Esophagus squamous epithelium (tissue), 5 donors: ENCODE results near the gene CCDC92. TPM values are rescaled to one million over a fixed set of nuclear protein-coding genes. Genes with fewer than 3 reads are reported as not detected.

Source experiments
- DNase-seq: peaks from one replicate; lab custom pipeline; 2025; lab: John Stamatoyannopoulos, UW
- H3K27ac ChIP-seq, 4 donors: fragments of 200-600 bp; sonication (generic); one replicate each; pipeline ENCODE4 v1.5.1; 2016 to 2019; ENCODE audit warnings: mild to moderate bottlenecking in 1 of 4
- H3K27me3 ChIP-seq, 4 donors: fragments of 200-600 bp; sonication (generic); 1 replicate in 3 of 4; 2 replicates in 1 of 4; pipeline versions ENCODE4 v1.5.1 to v1.6.0; 2017 to 2021; ENCODE audit warnings: antibody characterized with exemption in 1 of 4
- H3K36me3 ChIP-seq, 3 donors: fragments of 200-600 bp; sonication (generic); one replicate each; pipeline ENCODE4 v1.5.1; 2016 to 2019
- H3K4me1 ChIP-seq, 3 donors: fragments of 200-600 bp; sonication (generic); one replicate each; pipeline ENCODE4 v1.5.1; 2017 to 2019
- H3K4me3 ChIP-seq, 4 donors: fragments of 200-600 bp; sonication (generic); 1 replicate in 3 of 4; 2 replicates in 1 of 4; pipeline ENCODE4 v1.5.1; 2016 to 2019; ENCODE audit warnings: mild to moderate bottlenecking in 2 of 4, moderate library complexity in 1 of 4
- H3K9me3 ChIP-seq, 3 donors: fragments of 200-600 bp; sonication (generic); one replicate each; pipeline ENCODE4 v1.5.1; 2016 to 2019
- CTCF ChIP-seq, 6 experiments: fragments of 450-650 bp in 4 of 6; fragments of 200-600 bp in 2 of 6; sonication (generic) in 2 of 6; IDR thresholded peaks; one replicate each; pipeline ENCODE4 v1.5.1; 2016 to 2019; ENCODE audit warnings: antibody characterized with exemption in 6 of 6, mild to moderate bottlenecking in 4 of 6, moderate library complexity in 4 of 6
- POLR2A ChIP-seq, 4 donors: fragments of 450-650 bp; IDR thresholded peaks; one replicate each; pipeline ENCODE4 v1.6.1; 2017; ENCODE audit warnings: antibody characterized with exemption in 4 of 4, mild to moderate bottlenecking in 4 of 4, moderate library complexity in 3 of 4
- WGBS, 2 donors: methylation state at CpG; one replicate each; pipeline ENCODE4 v1.1.5; 2018; 5-methylcytosine and 5-hydroxymethylcytosine counted together
- intact Hi-C: fragments of 100-400 bp; cut with DNase I; formaldehyde crosslinking; loops from one replicate; pipeline ENCODE4 v1.15.0; 2022
- total RNA-seq, 4 donors: library from RNA; depleted of rRNA; stranded (reverse); fragments of >200 nt; gene quantifications; one replicate each; pipeline ENCODE4 v1.1.0, GENCODE V29; 2016
- donor health status: DM: yes; HTN: yes; CAD: no.

The CCDC92 gene
- total RNA-seq, 4 donors from 2014 or later: 7.2 to 16.2 (median 11.4) TPM

GRCh38 chr12:124006846-124007713 is 34.4 kb upstream of the CCDC92 start:
- no peak for DNase-seq
- Histone ChIP-seq H3K4me1 (peaks cover 0 to 45% (median 5%) of the 10 kb centered on the region in 3 donors), H3K27ac (no peak overlapping the region), H3K27me3 (no peaks in the 10 kb centered on the region), H3K4me3 (no peak overlapping the region), H3K36me3 (peaks cover 0 to 74% (median under 1%) of the 10 kb centered on the region in 3 donors), H3K9me3 (no peaks in the 10 kb centered on the region)
- WGBS, 2 donors: 71 to 73% methylated on average over 12 of the region's 14 CpGs
- TF ChIP-seq CTCF (IDR thresholded peaks at IDR 0.05) (no peak), POLR2A (IDR thresholded peaks at IDR 0.05) (no peak)
- intact Hi-C loops: no loop called here

GRCh38 chr12:124006085-124006845 is 33.6 kb upstream of the CCDC92 start:
- Histone ChIP-seq H3K9me3 (no peaks in the 10 kb centered on the region), H3K27ac (no peak overlapping the region), H3K27me3 (no peaks in the 10 kb centered on the region), H3K4me1 (peaks cover 0 to 47% (median 5%) of the 10 kb centered on the region in 3 donors), H3K36me3 (peaks cover 0 to 74% (median 0%) of the 10 kb centered on the region in 3 donors), H3K4me3 (no peak overlapping the region)
- no peak for DNase-seq
- intact Hi-C loops: no loop called here
- 61 to 69% methylated on average over 11 of the region's 11 CpGs for WGBS, 2 donors
- TF ChIP-seq POLR2A (IDR thresholded peaks at IDR 0.05): no peak
- no peak for TF ChIP-seq CTCF (IDR thresholded peaks at IDR 0.05)

- peak overlapping the region in 2 of 4 donors; percentile 20 to 65 for H3K27ac ChIP-seq
- H3K9me3 ChIP-seq: no peaks in the 10 kb centered on the region
- no peak for TF ChIP-seq POLR2A (IDR thresholded peaks at IDR 0.05)
- no peaks in the 10 kb centered on the region for H3K27me3 ChIP-seq
- intact Hi-C loops: no loop called here
- 90 to 92% methylated on average over 9 of the region's 9 CpGs for WGBS, 2 donors
- no peak for DNase-seq
- no peak overlapping the region for H3K4me3 ChIP-seq
- H3K36me3 ChIP-seq: peaks cover 0 to 77% (median 0%) of the 10 kb centered on the region in 3 donors
- H3K4me1 ChIP-seq: peaks cover 0 to 47% (median 5%) of the 10 kb centered on the region in 3 donors
These were observed 31.7 kb upstream of the CCDC92 start for GRCh38 chr12:124004233-124004875.

- H3K4me1 ChIP-seq: peaks cover 0 to 44% (median 5%) of the 10 kb centered on the region in 3 donors
- WGBS, 2 donors: 54 to 63% methylated on average over 2 of the region's 2 CpGs
- peaks cover 0 to 86% (median 8%) of the 10 kb centered on the region in 3 donors for H3K36me3 ChIP-seq
- intact Hi-C loops: no loop called here
- H3K27me3 ChIP-seq: no peaks in the 10 kb centered on the region
- TF ChIP-seq CTCF (IDR thresholded peaks at IDR 0.05): no peak
- TF ChIP-seq POLR2A (IDR thresholded peaks at IDR 0.05): no peak
- no peaks in the 10 kb centered on the region for H3K9me3 ChIP-seq
- DNase-seq: no peak
- H3K4me3 ChIP-seq: no peak overlapping the region
- peak overlapping the region in 2 of 4 donors; percentile 13 to 65 for H3K27ac ChIP-seq
These were observed 30.0 kb upstream of the CCDC92 start for GRCh38 chr12:124002654-124003053.

GRCh38 chr12:124002021-124002644 is 29.5 kb upstream of the CCDC92 start:
- WGBS, 2 donors: 83 to 90% methylated on average over 6 of the region's 6 CpGs
- H3K36me3 ChIP-seq: peaks cover 0 to 86% (median 8%) of the 10 kb centered on the region in 3 donors
- no peaks in the 10 kb centered on the region for H3K9me3 ChIP-seq
- DNase-seq: no peak
- TF ChIP-seq CTCF (IDR thresholded peaks at IDR 0.05) (no peak), POLR2A (IDR thresholded peaks at IDR 0.05) (no peak)
- intact Hi-C loops: no loop called here
- peaks cover 0 to 44% (median 5%) of the 10 kb centered on the region in 3 donors for H3K4me1 ChIP-seq
- no peak overlapping the region for H3K27ac ChIP-seq
- H3K4me3 ChIP-seq: no peak overlapping the region
- no peaks in the 10 kb centered on the region for H3K27me3 ChIP-seq
